Left ventricle myocardium inferior (tissue), 1 donor: ENCODE results near the gene AXIN1. TPM values are rescaled to one million over a fixed set of nuclear protein-coding genes. Genes with fewer than 3 reads are reported as not detected.

ENCODE experiments used
- DNase-seq: peaks from one replicate; pipeline ENCODE4 v3.0.0-alpha.2; 2020
- H3K27ac ChIP-seq: fragments of 200-600 bp; replicated peaks from 2 replicates; pipeline ENCODE4 v1.8.0; 2021
- H3K27me3 ChIP-seq: fragments of 200-600 bp; 2 replicates; pipeline ENCODE4 v1.8.0; 2021; ENCODE audit warnings: low read depth
- H3K36me3 ChIP-seq: fragments of 200-600 bp; 2 replicates; pipeline ENCODE4 v1.8.0; 2021
- H3K4me1 ChIP-seq: fragments of 200-600 bp; 2 replicates; pipeline ENCODE4 v1.8.0; 2021
- H3K4me3 ChIP-seq: fragments of 200-600 bp; 2 replicates; pipeline ENCODE4 v1.8.0; 2021; ENCODE audit warnings: mild to moderate bottlenecking, moderate library complexity
- H3K9me3 ChIP-seq: fragments of 200-600 bp; replicated peaks from 2 replicates; pipeline ENCODE4 v1.8.0; 2021
- CTCF ChIP-seq: fragments of 200-600 bp; IDR thresholded peaks from 2 replicates; pipeline ENCODE4 v1.8.0; 2021; ENCODE audit warnings: antibody characterized with exemption, mild to moderate bottlenecking, borderline replicate concordance
- intact Hi-C: fragments of 100-400 bp; cut with micrococcal nuclease; formaldehyde crosslinking; loops from one replicate; pipeline ENCODE4 v1.11.0; 2022
- total RNA-seq: library from RNA; stranded (reverse); fragmentation: NEBNext Ultra II Directional; extraction: Animal tissue kit (Norgen Biotek cat#: 25700); gene quantifications from one replicate; pipeline ENCODE4 v1.2.1, GENCODE V29; 2021
- donor health status: DM: no; HTN: yes; CAD: no; lungs with severe emphysema.

Gene AXIN1
- total RNA-seq, 1 donor from 2014 or later = 12.2 TPM

- no peak for TF ChIP-seq CTCF
- Histone ChIP-seq H3K27me3 (no peaks in the 10 kb centered on the region), H3K4me3 (no peak overlapping the region), H3K27ac (no peak overlapping the region), H3K9me3 (no peaks in the 10 kb centered on the region), H3K36me3 (no peaks in the 10 kb centered on the region), H3K4me1 (peaks cover 14% of the 10 kb centered on the region)
- intact Hi-C loops = loop anchor here (10.0 kb wide), 1 partner anchor 130 kb away; the partner anchor contains the start of gene LUC7L
- DNase-seq = no peak
These were observed 2.5 kb upstream of the AXIN1 start for GRCh38 chr16:354971-355461.

GRCh38 chr16:354291-354881 is 1.9 kb upstream of the AXIN1 start:
- no peak for DNase-seq
- intact Hi-C loops = loop anchor here (10.0 kb wide), 1 partner anchor 130 kb away; the partner anchor contains the start of gene LUC7L
- no peaks in the 10 kb centered on the region for H3K36me3 ChIP-seq
- no peak overlapping the region for H3K27ac ChIP-seq
- no peak for TF ChIP-seq CTCF
- H3K4me3 ChIP-seq = no peak overlapping the region
- H3K9me3 ChIP-seq = no peaks in the 10 kb centered on the region
- no peaks in the 10 kb centered on the region for H3K27me3 ChIP-seq
- peaks cover 14% of the 10 kb centered on the region for H3K4me1 ChIP-seq

GRCh38 chr16:353404-354290 is 1.1 kb upstream of the AXIN1 start:
- H3K4me3 ChIP-seq = peak overlapping the region; percentile 80
- intact Hi-C loops = loop anchor here (10.0 kb wide), 1 partner anchor 129 kb away; the partner anchor contains the start of gene LUC7L
- no peaks in the 10 kb centered on the region for H3K27me3 ChIP-seq
- no peak for TF ChIP-seq CTCF
- H3K9me3 ChIP-seq = no peaks in the 10 kb centered on the region
- no peaks in the 10 kb centered on the region for H3K36me3 ChIP-seq
- peak overlapping the region; percentile 77 for H3K27ac ChIP-seq
- DNase-seq = no peak
- H3K4me1 ChIP-seq = peaks cover 14% of the 10 kb centered on the region

GRCh38 chr16:351804-352520 is 561 bp downstream of the AXIN1 start:
- Histone ChIP-seq H3K9me3 (no peaks in the 10 kb centered on the region), H3K27me3 (no peaks in the 10 kb centered on the region), H3K27ac (peak overlapping the region; percentile 77), H3K4me3 (peak overlapping the region; percentile 80), H3K4me1 (peaks cover 18% of the 10 kb centered on the region), H3K36me3 (no peaks in the 10 kb centered on the region)
- intact Hi-C loops = loop anchor here (10.0 kb wide), 1 partner anchor 127 kb away; the partner anchor contains the start of gene LUC7L
- peak; percentile 41 for DNase-seq
- TF ChIP-seq CTCF = no peak

GRCh38 chr16:350203-350602 is 2.3 kb downstream of the AXIN1 start:
- H3K4me3 ChIP-seq = no peak overlapping the region
- H3K36me3 ChIP-seq = peaks cover 14% of the 10 kb centered on the region
- TF ChIP-seq CTCF = no peak
- no peak overlapping the region for H3K27ac ChIP-seq
- no peaks in the 10 kb centered on the region for H3K9me3 ChIP-seq
- intact Hi-C loops = loop anchor here (10.0 kb wide), 1 partner anchor 125 kb away; the partner anchor contains the start of gene LUC7L
- peaks cover 29% of the 10 kb centered on the region for H3K4me1 ChIP-seq
- DNase-seq = no peak
- no peaks in the 10 kb centered on the region for H3K27me3 ChIP-seq
